Measurements from ENCODE around the gene NAGPA. TPM values are rescaled to one million over a fixed set of nuclear protein-coding genes. Genes with fewer than 3 reads are reported as not detected.

Gene NAGPA
- total and polyA plus RNA-seq, 2 experiments from 2014 or later, result 6.3 to 20.7 TPM

GRCh38 chr16:5062790-5063765 is 29.3 kb upstream of the NAGPA start:
- H3K4me2 ChIP-seq, result no peak overlapping the region
- H3K79me2 ChIP-seq (replicated peaks; ENCODE audit: insufficient read depth), result no peaks in the 10 kb centered on the region
- no peak overlapping the region for H2AFZ ChIP-seq
- peaks cover 13% of the 10 kb centered on the region for H3K27me3 Mint-ChIP-seq (ENCODE audit: insufficient read depth, low read depth, poor library complexity)
- ATAC-seq (no peak), DNase-seq (ENCODE audit: low spot score) (no peak)
- 0 out of 4 replicates have a peak, but pooled peaks of 1 of the 2 experiments have one; percentile 14 for TF ChIP-seq CTCF (conservative IDR thresholded peaks at IDR 0.05; ENCODE audit: low read depth in 2 of 2)
- no peak for TF ChIP-seq STAT1 (IDR thresholded peaks at IDR 0.05; ENCODE audit: unreplicated experiment)
- TF ChIP-seq POLR2AphosphoS5 (IDR thresholded peaks at IDR 0.05; ENCODE audit: low read depth), result no peak
- TF ChIP-seq ZNF331 (CRISPR knock-in tag; IDR thresholded peaks at IDR 0.05; ENCODE audit: low read depth), result no peak
- no peak for TF ChIP-seq ZNF114 (CRISPR knock-in tag; IDR thresholded peaks at IDR 0.05)
- TF ChIP-seq CREB1 (CRISPR knock-in tag; IDR thresholded peaks at IDR 0.05; ENCODE audit: low read depth), result no peak
- peaks cover 6% of the 10 kb centered on the region for H3F3A ChIP-seq (replicated peaks; ENCODE audit: low read depth)
- H3K9me3 Mint-ChIP-seq, result no peaks in the 10 kb centered on the region
- no peaks in the 10 kb centered on the region for H4K20me1 ChIP-seq (replicated peaks; ENCODE audit: insufficient read depth)
- H3K27me3 ChIP-seq (ENCODE audit: insufficient read depth), result no peaks in the 10 kb centered on the region
- H3K4me3 ChIP-seq, result no peak overlapping the region
- peaks cover 18% of the 10 kb centered on the region for H3K4me1 ChIP-seq (ENCODE audit: insufficient read depth)
- H3K4me3 Mint-ChIP-seq, result no peak overlapping the region
- peaks cover 32% of the 10 kb centered on the region for H3K4me1 Mint-ChIP-seq
- no peaks in the 10 kb centered on the region for H3K9me2 ChIP-seq (ENCODE audit: insufficient read depth)
- H3K27ac ChIP-seq (ENCODE audit: low read depth), result no peak overlapping the region
- no peak overlapping the region for H3K27ac Mint-ChIP-seq
- no peaks in the 10 kb centered on the region for H3K36me3 Mint-ChIP-seq (ENCODE audit: low read depth)
- H3K36me3 ChIP-seq (ENCODE audit: insufficient read depth), result no peaks in the 10 kb centered on the region

- H4K20me1 ChIP-seq (replicated peaks; ENCODE audit: insufficient read depth), result no peaks in the 10 kb centered on the region
- H3K36me3 ChIP-seq (ENCODE audit: insufficient read depth), result no peaks in the 10 kb centered on the region
- no peak overlapping the region for H3K27ac ChIP-seq (ENCODE audit: low read depth)
- no peaks in the 10 kb centered on the region for H3K9me2 ChIP-seq (ENCODE audit: insufficient read depth)
- no peak overlapping the region for H3K4me3 ChIP-seq
- no peaks in the 10 kb centered on the region for H3K79me2 ChIP-seq (replicated peaks; ENCODE audit: insufficient read depth)
- ATAC-seq, result no peak
- H3K27ac Mint-ChIP-seq, result no peak overlapping the region
- no peak overlapping the region for H2AFZ ChIP-seq
- peaks cover 10% of the 10 kb centered on the region for H3F3A ChIP-seq (replicated peaks; ENCODE audit: low read depth)
- H3K4me1 Mint-ChIP-seq, result peaks cover 28% of the 10 kb centered on the region
- no peaks in the 10 kb centered on the region for H3K36me3 Mint-ChIP-seq (ENCODE audit: low read depth)
- no peak overlapping the region for H3K4me3 Mint-ChIP-seq
- no peak overlapping the region for H3K4me2 ChIP-seq
- no peaks in the 10 kb centered on the region for H3K9me3 Mint-ChIP-seq
- H3K27me3 ChIP-seq (ENCODE audit: insufficient read depth), result no peaks in the 10 kb centered on the region
- peaks cover 20% of the 10 kb centered on the region for H3K4me1 ChIP-seq (ENCODE audit: insufficient read depth)
- peaks cover 15% of the 10 kb centered on the region for H3K27me3 Mint-ChIP-seq (ENCODE audit: insufficient read depth, low read depth, poor library complexity)
- no peak for DNase-seq (ENCODE audit: low spot score)
- TF ChIP-seq, protein P1, sequence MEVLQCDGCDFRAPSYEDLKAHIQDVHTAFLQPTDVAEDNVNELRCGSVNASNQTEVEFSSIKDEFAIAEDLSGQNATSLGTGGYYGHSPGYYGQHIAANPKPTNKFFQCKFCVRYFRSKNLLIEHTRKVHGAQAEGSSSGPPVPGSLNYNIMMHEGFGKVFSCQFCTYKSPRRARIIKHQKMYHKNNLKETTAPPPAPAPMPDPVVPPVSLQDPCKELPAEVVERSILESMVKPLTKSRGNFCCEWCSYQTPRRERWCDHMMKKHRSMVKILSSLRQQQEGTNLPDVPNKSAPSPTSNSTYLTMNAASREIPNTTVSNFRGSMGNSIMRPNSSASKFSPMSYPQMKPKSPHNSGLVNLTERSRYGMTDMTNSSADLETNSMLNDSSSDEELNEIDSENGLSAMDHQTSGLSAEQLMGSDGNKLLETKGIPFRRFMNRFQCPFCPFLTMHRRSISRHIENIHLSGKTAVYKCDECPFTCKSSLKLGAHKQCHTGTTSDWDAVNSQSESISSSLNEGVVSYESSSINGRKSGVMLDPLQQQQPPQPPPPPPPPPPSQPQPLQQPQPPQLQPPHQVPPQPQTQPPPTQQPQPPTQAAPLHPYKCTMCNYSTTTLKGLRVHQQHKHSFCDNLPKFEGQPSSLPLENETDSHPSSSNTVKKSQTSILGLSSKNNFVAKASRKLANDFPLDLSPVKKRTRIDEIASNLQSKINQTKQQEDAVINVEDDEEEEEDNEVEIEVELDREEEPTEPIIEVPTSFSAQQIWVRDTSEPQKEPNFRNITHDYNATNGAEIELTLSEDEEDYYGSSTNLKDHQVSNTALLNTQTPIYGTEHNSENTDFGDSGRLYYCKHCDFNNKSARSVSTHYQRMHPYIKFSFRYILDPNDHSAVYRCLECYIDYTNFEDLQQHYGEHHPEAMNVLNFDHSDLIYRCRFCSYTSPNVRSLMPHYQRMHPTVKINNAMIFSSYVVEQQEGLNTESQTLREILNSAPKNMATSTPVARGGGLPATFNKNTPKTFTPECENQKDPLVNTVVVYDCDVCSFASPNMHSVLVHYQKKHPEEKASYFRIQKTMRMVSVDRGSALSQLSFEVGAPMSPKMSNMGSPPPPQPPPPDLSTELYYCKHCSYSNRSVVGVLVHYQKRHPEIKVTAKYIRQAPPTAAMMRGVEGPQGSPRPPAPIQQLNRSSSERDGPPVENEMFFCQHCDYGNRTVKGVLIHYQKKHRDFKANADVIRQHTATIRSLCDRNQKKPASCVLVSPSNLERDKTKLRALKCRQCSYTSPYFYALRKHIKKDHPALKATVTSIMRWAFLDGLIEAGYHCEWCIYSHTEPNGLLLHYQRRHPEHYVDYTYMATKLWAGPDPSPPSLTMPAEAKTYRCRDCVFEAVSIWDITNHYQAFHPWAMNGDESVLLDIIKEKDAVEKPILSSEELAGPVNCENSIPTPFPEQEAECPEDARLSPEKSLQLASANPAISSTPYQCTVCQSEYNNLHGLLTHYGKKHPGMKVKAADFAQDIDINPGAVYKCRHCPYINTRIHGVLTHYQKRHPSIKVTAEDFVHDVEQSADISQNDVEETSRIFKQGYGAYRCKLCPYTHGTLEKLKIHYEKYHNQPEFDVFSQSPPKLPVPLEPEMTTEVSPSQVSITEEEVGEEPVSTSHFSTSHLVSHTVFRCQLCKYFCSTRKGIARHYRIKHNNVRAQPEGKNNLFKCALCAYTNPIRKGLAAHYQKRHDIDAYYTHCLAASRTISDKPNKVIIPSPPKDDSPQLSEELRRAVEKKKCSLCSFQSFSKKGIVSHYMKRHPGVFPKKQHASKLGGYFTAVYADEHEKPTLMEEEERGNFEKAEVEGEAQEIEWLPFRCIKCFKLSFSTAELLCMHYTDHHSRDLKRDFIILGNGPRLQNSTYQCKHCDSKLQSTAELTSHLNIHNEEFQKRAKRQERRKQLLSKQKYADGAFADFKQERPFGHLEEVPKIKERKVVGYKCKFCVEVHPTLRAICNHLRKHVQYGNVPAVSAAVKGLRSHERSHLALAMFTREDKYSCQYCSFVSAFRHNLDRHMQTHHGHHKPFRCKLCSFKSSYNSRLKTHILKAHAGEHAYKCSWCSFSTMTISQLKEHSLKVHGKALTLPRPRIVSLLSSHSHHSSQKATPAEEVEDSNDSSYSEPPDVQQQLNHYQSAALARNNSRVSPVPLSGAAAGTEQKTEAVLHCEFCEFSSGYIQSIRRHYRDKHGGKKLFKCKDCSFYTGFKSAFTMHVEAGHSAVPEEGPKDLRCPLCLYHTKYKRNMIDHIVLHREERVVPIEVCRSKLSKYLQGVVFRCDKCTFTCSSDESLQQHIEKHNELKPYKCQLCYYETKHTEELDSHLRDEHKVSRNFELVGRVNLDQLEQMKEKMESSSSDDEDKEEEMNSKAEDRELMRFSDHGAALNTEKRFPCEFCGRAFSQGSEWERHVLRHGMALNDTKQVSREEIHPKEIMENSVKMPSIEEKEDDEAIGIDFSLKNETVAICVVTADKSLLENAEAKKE (CRISPR knock-in tag; IDR thresholded peaks at IDR 0.05), result no peak
- no peak for TF ChIP-seq ZNF114 (CRISPR knock-in tag; IDR thresholded peaks at IDR 0.05)
- TF ChIP-seq EZH2phosphoT487 (IDR thresholded peaks at IDR 0.05; ENCODE audit: unreplicated experiment), result no peak
- no peak for TF ChIP-seq CREB1 (CRISPR knock-in tag; IDR thresholded peaks at IDR 0.05; ENCODE audit: low read depth)
- TF ChIP-seq EZH2 (IDR thresholded peaks at IDR 0.05; ENCODE audit: low read depth, unreplicated experiment), result no peak
- TF ChIP-seq ZNF331 (CRISPR knock-in tag; IDR thresholded peaks at IDR 0.05; ENCODE audit: low read depth), result no peak
- TF ChIP-seq ETS1 (IDR thresholded peaks at IDR 0.05), result no peak
These were observed 28.3 kb upstream of the NAGPA start for GRCh38 chr16:5062051-5062450.
